SH-SY5Y (cell line): Measurements from ENCODE around the gene VSTM2L.

Experiments
- GATA2 ChIP-seq: IDR thresholded peaks from 2 replicates; pipeline ENCODE4 v1.6.1; 2011; ENCODE audit warnings: mild to moderate bottlenecking, low read depth, low read length
- GATA3 ChIP-seq: IDR thresholded peaks from 2 replicates; pipeline ENCODE4 v1.6.1; 2011; ENCODE audit warnings: low read depth, mild to moderate bottlenecking, low read length, moderate library complexity

DNA sequence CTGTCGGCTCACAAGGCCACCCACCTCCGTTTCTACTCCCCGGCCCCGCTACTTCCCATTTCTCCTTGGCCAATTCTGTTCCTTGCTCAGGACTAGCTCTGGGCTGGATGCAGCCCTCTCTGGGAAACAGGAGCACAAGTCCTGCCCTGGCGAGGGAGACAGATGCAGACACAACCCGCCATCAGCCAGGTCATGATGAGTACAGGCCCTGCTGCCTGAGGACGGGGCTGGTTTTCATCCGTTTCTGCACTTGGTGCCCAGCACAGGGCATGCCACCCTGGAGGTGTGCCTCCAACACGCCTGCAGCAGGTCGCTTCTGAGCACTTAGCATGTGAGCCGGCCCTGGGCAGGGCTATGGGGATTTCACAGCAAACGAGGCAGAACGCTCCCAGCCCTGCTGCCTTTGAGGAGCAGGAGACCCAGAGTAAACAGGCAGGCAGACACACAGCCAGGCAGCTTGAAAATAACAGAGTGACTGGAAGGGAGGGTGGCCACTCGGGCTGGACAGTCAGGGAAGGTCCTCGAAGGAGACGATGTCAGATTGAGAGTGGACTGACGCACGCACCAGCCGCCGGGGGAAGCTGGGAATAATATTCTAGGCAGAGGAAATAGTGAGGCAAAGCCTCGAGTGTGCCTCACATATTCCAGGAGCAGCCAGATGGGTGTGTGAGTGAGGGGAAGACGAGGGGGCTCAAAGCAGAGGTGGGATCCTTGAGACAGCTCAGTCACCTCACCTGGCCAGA lies 21.2 kb upstream of the VSTM2L start:
- no peak for TF ChIP-seq GATA2
- no peak for TF ChIP-seq GATA3
